Left lung (tissue), 10 donors: ENCODE measurements around the gene SYNM. TPM values are rescaled to one million over a fixed set of nuclear protein-coding genes. Genes with fewer than 3 reads are reported as not detected.

Source experiments
- ATAC-seq: fragments of 200-7000 bp; cut with Tn5 transposase; one replicate; pipeline ENCODE4 v1.9.1; 2020; ENCODE audit warnings: moderate library complexity
- DNase-seq, 4 donors: peaks; one replicate each; pipeline ENCODE4 v3.0.0-alpha.2; 2013 to 2020
- H3K27ac ChIP-seq, 2 donors: fragments of 200-600 bp; sonication (generic) in 1 of 2; one replicate each; pipeline versions ENCODE4 v1.5.0 to v1.8.0; 2020 to 2021
- H3K27me3 ChIP-seq, 2 donors: fragments of 200-600 bp; sonication (generic) in 1 of 2; one replicate each; pipeline versions ENCODE4 v1.5.0 to v1.8.0; 2020 to 2021
- H3K36me3 ChIP-seq, 2 donors: fragments of 200-600 bp; sonication (generic) in 1 of 2; one replicate each; pipeline versions ENCODE4 v1.5.0 to v1.8.0; 2020 to 2021
- H3K4me1 ChIP-seq, 2 donors: fragments of 200-600 bp; one replicate each; pipeline ENCODE4 v1.8.0; 2021
- H3K4me3 ChIP-seq, 2 donors: fragments of 200-600 bp; sonication (generic) in 1 of 2; one replicate each; pipeline versions ENCODE4 v1.5.0 to v1.8.0; 2020 to 2021; ENCODE audit warnings: mild to moderate bottlenecking in 1 of 2
- H3K9me3 ChIP-seq, 2 donors: fragments of 200-600 bp; sonication (generic) in 1 of 2; one replicate each; pipeline versions ENCODE4 v1.5.0 to v1.8.0; 2020 to 2021
- CTCF ChIP-seq, 2 donors: fragments of 200-600 bp; sonication (generic) in 1 of 2; IDR thresholded peaks; one replicate each; pipeline versions ENCODE4 v1.5.0 to v1.8.0; 2021; ENCODE audit warnings: antibody characterized with exemption in 2 of 2
- intact Hi-C, 2 donors: fragments of 100-400 bp; cut with DNase I; formaldehyde crosslinking; loops; one replicate each; pipeline versions ENCODE4 v1.11.2 to v1.14.2; 2022
- polyA plus RNA-seq, 6 donors: library from polyadenylated mRNA; unstranded; fragments of 120-200 nt; gene quantifications; one replicate each; pipeline ENCODE4 v1.2.1, GENCODE V29; 2013; ENCODE audit not compliant: insufficient read length in 6 of 6
- total RNA-seq, 2 donors: library from RNA; stranded (reverse); fragmentation: NEBNext Ultra II Directional; extraction: Animal tissue kit (Norgen Biotek cat#: 25700); gene quantifications; one replicate each; pipeline ENCODE4 v1.2.1, GENCODE V29; 2021
- donor health status: DM: no; HTN: yes; CAD: no.
- donor health status: DM: no; HTN: no; CAD: no.

Gene SYNM
- total and polyA plus RNA-seq, 8 donors = 5.6 to 17.6 (median 7.1) TPM

- ATAC-seq (no peak), DNase-seq (peak in 1 of 4 donors; percentile 15)
- Histone ChIP-seq H3K27me3 (peaks cover 0 to 4% of the 10 kb centered on the region in 2 donors), H3K4me3 (no peak overlapping the region), H3K9me3 (no peaks in the 10 kb centered on the region), H3K27ac (no peak overlapping the region), H3K4me1 (no peaks in the 10 kb centered on the region), H3K36me3 (no peaks in the 10 kb centered on the region)
- no peak for TF ChIP-seq CTCF (IDR thresholded peaks at IDR 0.05)
- intact Hi-C loops = no loop called here
These were observed 8.8 kb downstream of the SYNM start for GRCh38 chr15:99113547-99114271.

GRCh38 chr15:99114511-99115299 lies 9.8 kb downstream of the SYNM start:
- Histone ChIP-seq H3K9me3 (no peaks in the 10 kb centered on the region), H3K36me3 (no peaks in the 10 kb centered on the region), H3K27me3 (no peaks in the 10 kb centered on the region), H3K4me3 (no peak overlapping the region), H3K27ac (no peak overlapping the region), H3K4me1 (no peaks in the 10 kb centered on the region)
- intact Hi-C loops = no loop called here
- no peak for TF ChIP-seq CTCF (IDR thresholded peaks at IDR 0.05)
- no peak for ATAC-seq
- DNase-seq = peak in 1 of 4 donors; percentile 12

DNA sequence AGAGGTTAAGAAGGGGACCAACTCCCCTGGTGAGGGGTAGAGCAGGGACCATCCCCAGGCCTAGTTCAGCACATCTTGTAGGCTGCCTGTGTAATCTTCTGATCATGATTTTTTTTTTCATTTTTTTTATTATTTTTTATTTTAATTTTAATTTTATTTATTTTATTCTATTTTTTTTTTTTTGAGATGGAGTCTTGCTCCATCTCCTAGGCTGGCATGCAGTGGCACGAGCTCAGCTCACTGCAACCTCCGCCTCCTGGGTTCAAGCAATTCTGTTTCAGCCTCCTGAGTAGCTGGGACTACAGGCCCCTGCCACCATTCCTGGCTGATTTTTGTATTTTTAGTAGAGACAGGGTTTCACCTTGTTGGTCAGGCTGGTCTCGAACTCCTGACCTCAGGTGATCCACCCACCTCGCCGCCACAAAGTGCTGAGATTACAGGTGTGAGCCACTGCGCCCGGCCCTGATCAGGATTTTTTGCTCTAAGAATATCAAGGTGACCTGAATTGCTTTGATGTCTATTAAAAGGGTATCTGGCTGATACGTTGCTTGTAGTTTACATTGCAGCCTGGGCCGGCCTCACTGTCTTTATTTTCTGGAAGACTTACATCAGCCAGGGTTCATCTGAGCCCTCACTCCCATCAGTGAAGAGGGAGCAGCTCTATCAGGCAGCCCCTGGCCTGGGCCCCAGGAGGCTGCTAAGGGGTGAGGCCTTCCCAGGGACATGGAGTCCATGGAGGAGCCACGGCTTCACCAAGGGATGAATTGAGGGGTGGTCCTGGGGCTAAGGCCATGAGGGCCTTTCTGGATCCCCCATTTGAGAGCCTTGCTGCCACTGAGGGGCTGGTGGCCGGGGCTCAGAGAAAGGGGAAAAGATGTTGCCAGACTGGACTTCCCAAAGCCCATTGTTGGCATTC lies 10.7 kb downstream of the SYNM start:
- intact Hi-C loops = no loop called here
- ATAC-seq = no peak
- H3K27ac ChIP-seq = no peak overlapping the region

DNA sequence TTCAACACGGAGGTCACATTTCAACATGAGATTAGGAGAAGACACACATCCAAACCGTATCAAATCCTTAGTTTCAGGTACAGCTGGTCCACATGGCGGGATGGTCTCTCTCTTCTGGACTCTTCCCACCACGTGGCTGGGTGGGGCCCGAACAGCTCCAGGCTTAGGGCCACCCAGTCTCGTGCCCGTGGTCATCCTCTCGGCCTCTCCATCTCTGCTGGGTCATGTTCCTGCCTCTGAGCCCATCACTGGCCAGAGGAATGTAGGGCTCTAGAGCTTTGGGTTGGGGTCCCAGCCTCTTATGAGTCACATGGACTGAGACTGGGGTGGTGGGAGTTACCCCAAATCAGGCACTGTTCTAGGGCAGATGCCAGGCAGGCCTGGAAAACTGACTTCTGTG lies 12.2 kb downstream of the SYNM start:
- Histone ChIP-seq H3K27me3 (no peaks in the 10 kb centered on the region), H3K36me3 (no peaks in the 10 kb centered on the region), H3K4me3 (no peak overlapping the region), H3K9me3 (no peaks in the 10 kb centered on the region), H3K27ac (no peak overlapping the region), H3K4me1 (no peaks in the 10 kb centered on the region)
- ATAC-seq = no peak
- DNase-seq = no peak
- intact Hi-C loops = no loop called here
- TF ChIP-seq CTCF (IDR thresholded peaks at IDR 0.05) = no peak

More for the DNA sequence above, 10.7 kb downstream of the SYNM start:
- Histone ChIP-seq H3K27me3 (no peaks in the 10 kb centered on the region), H3K9me3 (no peaks in the 10 kb centered on the region), H3K4me1 (no peaks in the 10 kb centered on the region), H3K4me3 (no peak overlapping the region), H3K36me3 (no peaks in the 10 kb centered on the region)
- TF ChIP-seq CTCF (IDR thresholded peaks at IDR 0.05) = no peak
- peak in 1 of 4 donors; percentile 9 for DNase-seq
